BJ (cell line): ENCODE data around the gene ACLY. TPM values are rescaled to one million over a fixed set of nuclear protein-coding genes. Genes with fewer than 3 reads are reported as not detected.

Source experiments
- CTCF ChIA-PET: fragments of 350-600 bp; formaldehyde crosslinking; extraction: SDS; loops from one replicate; lab custom pipeline; 2021; ENCODE audit warnings: antibody characterized with exemption, inconsistent platforms; lab: Yijun Ruan, JAX
- POLR2A ChIA-PET: fragments of 300-600 bp; sonication (Branson Sonifier 250); formaldehyde crosslinking; extraction: SDS; loops from one replicate; lab custom pipeline; 2021; ENCODE audit warnings: antibody characterized with exemption; lab: Charles Lee
- DNase-seq: peaks from one replicate; pipeline ENCODE4 v3.0.0-alpha.2; 2011; ENCODE audit warnings: low read depth
- H3K27me3 ChIP-seq: 2 replicates; pipeline ENCODE4 v1.6.0; 2011; ENCODE audit warnings: low read length; ENCODE audit not compliant: control insufficient read depth, insufficient read depth
- H3K36me3 ChIP-seq: 2 replicates; pipeline ENCODE4 v1.5.1; 2011; ENCODE audit warnings: low read length; ENCODE audit not compliant: control insufficient read depth, insufficient read depth
- H3K4me3 ChIP-seq: 2 replicates; pipeline ENCODE4 v1.5.1; 2011; ENCODE audit warnings: low read depth, mild to moderate bottlenecking, control low read depth, low read length
- polyA plus RNA-seq: library from polyadenylated mRNA; depleted of rRNA; stranded (reverse); fragments of >200 nt; gene quantifications from 2 replicates; pipeline ENCODE4 v1.2.3, GENCODE V29; 2011
- TF ChIP-seq, protein P1 (sequence below): IDR thresholded peaks from 2 replicates; pipeline ENCODE4 v1.5.1; 2011; ENCODE audit warnings: low read depth, mild to moderate bottlenecking, control low read depth, inconsistent platforms, low read length, moderate library complexity; ENCODE audit not compliant: insufficient read depth

Gene ACLY
- polyA plus RNA-seq, 1 experiment: 170 TPM

DNA sequence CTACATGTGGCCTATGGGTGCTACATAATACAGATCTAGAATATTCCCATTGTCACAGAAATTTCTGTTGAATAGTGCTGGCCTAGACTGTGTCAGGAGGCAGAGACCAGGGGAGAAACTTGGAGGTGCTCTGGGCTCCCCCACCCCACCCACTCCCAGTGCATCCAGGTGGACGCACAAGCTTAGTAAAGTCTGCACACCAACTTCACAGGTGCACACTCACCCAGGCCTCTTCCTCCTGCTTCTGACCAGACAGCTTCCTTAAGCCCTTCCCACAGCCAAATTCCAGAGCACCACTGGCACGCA, 40.2 kb upstream of the ACLY start:
- TF ChIP-seq, protein P1, sequence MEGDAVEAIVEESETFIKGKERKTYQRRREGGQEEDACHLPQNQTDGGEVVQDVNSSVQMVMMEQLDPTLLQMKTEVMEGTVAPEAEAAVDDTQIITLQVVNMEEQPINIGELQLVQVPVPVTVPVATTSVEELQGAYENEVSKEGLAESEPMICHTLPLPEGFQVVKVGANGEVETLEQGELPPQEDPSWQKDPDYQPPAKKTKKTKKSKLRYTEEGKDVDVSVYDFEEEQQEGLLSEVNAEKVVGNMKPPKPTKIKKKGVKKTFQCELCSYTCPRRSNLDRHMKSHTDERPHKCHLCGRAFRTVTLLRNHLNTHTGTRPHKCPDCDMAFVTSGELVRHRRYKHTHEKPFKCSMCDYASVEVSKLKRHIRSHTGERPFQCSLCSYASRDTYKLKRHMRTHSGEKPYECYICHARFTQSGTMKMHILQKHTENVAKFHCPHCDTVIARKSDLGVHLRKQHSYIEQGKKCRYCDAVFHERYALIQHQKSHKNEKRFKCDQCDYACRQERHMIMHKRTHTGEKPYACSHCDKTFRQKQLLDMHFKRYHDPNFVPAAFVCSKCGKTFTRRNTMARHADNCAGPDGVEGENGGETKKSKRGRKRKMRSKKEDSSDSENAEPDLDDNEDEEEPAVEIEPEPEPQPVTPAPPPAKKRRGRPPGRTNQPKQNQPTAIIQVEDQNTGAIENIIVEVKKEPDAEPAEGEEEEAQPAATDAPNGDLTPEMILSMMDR: no peak
- no peak for DNase-seq
- Histone ChIP-seq H3K4me3 (no peak overlapping the region), H3K27me3 (no peaks in the 10 kb centered on the region), H3K36me3 (no peaks in the 10 kb centered on the region)
- CTCF ChIA-PET: interaction anchor here (0.6 to 10.2 kb wide), 18 partner anchors 14 to 263 kb away, joined by 3 to 163 read pairs (median 4); partner anchors contain the start of genes ACLY, DHX58, KAT2A and ODAD4
- POLR2A ChIA-PET: interaction anchor here (0.6 kb wide), 1 partner anchor 254 kb away, joined by 5 read pairs; no protein-coding TSS in a partner anchor

DNA sequence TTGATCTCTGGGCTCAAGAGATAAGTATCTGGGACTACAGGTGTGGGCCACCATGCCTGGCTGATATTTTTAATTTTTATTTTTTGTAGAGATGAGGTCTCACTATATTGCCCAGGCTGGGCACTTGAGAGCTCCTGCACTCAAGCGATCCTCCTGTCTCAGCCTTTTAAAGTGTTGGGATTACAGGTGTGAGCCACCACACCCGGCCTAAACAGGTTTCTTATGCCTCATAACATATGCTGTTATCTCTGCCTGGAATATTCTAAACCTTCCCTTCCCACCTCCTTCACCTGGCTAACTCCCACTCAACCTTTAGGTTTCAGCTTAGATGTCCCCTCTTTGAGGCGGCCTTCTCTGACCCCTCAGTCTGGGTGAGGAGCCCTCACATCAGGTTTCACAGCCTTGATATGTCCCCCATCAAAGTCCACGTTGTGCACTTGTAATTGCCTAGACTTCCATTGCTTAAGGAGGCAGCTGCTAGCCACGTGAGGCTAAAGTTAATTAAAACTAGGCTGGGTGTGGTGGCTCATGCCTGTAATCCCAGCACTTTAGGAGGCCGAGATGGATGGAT, 39.2 kb upstream of the ACLY start:
- no peaks in the 10 kb centered on the region for H3K27me3 ChIP-seq
- no peak for DNase-seq
- no peak overlapping the region for H3K4me3 ChIP-seq
- H3K36me3 ChIP-seq: no peaks in the 10 kb centered on the region
- ChIA-PET CTCF (interaction anchor here (1.4 to 10.2 kb wide), 5 partner anchors 9 to 220 kb away, joined by 5 to 163 read pairs (median 7); partner anchors contain the start of genes ACLY, CNP, DHX58 and KAT2A), POLR2A (interaction anchor here (0.6 kb wide), 1 partner anchor 151 kb away, joined by 3 read pairs; no protein-coding TSS in a partner anchor)
- TF ChIP-seq, protein P1: no peak

DNA sequence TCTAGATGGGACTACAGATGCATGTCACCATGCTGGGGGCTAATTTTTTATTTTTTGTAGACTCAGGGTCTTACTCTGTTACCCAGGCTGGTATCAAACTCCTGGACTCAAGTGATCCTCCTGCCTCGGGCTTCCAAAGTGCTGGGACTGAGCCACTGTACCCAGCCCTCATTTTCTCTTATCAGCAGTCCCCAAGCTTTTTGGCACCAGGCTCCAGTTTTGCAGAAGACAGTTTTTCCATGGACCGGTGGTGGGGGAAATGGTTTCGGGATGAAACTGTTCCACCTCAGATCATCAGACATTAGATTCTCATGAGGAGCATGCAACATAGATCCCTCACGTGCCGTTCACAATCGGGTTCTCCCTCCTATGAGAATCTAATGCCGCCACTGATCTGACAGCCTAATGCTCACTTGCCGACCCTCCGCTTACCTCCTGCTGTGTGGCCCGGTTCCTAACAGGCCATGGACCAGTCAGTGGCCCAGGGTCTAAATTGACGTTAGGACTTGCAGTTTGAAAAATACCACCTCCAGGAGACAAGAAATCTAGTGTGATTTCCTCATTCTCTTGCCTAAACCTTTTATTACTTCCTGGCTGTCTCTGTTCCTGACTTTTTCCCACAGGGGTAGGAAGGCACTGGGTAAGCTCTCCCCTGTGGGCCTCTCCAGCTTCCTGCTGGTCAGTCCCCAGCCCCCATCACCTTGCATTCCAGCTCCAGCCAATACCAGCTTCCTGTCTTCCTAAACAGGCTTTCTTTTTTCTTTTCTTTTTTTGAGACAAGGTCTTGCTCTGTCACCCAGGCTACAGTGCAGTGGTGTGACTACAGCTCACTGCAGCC, 38.5 kb upstream of the ACLY start:
- no peak for DNase-seq
- ChIA-PET CTCF (interaction anchor here (0.6 to 10.2 kb wide), 4 partner anchors 9 to 220 kb away, joined by 3 to 163 read pairs (median 7); partner anchors contain the start of genes CNP, DHX58 and KAT2A), POLR2A (no interaction called here)
- H3K4me3 ChIP-seq: no peak overlapping the region
- TF ChIP-seq, protein P1: no peak
- no peaks in the 10 kb centered on the region for H3K36me3 ChIP-seq
- H3K27me3 ChIP-seq: no peaks in the 10 kb centered on the region

DNA sequence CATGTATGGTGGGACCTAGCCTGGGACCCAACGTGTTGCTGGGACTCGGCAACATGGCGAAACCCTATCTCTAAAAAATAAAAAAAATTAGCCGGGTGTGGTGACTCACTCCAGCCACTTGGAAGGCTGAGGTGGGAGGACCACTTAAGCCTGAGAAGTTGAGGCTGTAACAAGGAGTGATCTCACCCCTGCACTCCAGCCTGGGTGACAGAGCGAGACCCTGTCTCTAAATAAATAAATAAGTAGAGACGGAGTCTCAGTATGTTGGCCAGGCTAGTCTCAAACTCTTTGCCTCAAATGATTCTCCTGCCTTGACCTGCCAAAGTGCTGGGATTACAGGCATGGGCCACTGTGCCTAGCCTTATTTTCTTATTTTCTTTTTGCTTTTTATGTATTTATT, 37.8 kb upstream of the ACLY start:
- DNase-seq: no peak
- ChIA-PET CTCF (interaction anchor here (0.6 to 10.2 kb wide), 4 partner anchors 26 to 160 kb away, joined by 3 to 163 read pairs (median 3); partner anchors contain the start of genes DHX58, KAT2A and ODAD4), POLR2A (no interaction called here)
- TF ChIP-seq, protein P1: no peak
- no peaks in the 10 kb centered on the region for H3K36me3 ChIP-seq
- H3K4me3 ChIP-seq: no peak overlapping the region
- no peaks in the 10 kb centered on the region for H3K27me3 ChIP-seq

DNA sequence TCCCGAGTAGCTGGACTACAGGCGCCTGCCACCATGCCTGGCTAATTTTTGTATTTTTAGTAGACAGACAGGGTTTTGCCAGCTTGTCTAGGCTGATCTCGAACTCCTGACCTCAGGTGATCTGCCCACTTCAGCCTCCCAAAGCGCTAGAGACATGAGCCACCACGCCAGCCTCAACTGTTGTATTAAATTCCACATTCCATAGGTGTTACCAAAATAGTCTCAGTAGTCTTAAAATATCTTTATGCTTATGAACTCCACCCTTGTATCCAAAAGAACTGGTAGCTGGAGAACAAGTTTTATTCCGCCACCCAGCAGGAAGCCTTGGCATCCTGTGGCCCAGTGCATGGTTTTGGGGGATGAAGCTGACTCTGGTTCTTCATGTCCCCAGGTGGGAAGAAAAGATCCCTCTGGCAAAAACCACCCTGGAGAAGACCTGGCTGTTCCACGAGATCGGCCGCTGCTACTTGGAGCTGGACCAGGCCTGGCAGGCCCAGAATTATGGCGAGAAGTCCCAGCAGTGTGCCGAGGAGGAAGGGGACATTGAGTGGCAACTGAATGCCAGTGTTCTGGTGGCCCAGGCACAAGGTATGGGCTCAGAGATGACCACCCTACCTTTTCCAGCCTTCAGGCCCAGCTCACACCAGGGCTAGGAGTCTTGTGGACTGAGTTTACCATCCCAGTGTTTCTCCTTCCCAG, 30.2 kb upstream of the ACLY start:
- H3K4me3 ChIP-seq: no peak overlapping the region
- no peaks in the 10 kb centered on the region for H3K27me3 ChIP-seq
- DNase-seq: no peak
- TF ChIP-seq, protein P1: no peak
- ChIA-PET POLR2A (no interaction called here), CTCF (interaction anchor here (0.6 to 2.9 kb wide), 5 partner anchors 9 to 117 kb away, joined by 3 to 12 read pairs (median 4); no protein-coding TSS in a partner anchor)
- H3K36me3 ChIP-seq: peaks cover 1% of the 10 kb centered on the region; the same call in 1 of the 2 replicates
